Mucosa of rectum (tissue), 2 donors: Measurements from ENCODE around the gene MGRN1.

Source experiments
- H3K27ac ChIP-seq, 2 donors: one replicate each; pipeline ENCODE4 v1.7.0; 2013; ENCODE audit warnings: inconsistent platforms in 2 of 2, low read depth in 2 of 2, low read length in 2 of 2
- H3K27me3 ChIP-seq, 2 donors: one replicate each; pipeline ENCODE4 v1.7.0; 2013; ENCODE audit warnings: low read length in 2 of 2; ENCODE audit not compliant: control insufficient read depth in 2 of 2, insufficient read depth in 2 of 2
- H3K36me3 ChIP-seq, 2 donors: one replicate each; pipeline ENCODE4 v1.7.0; 2013; ENCODE audit warnings: low read length in 2 of 2; ENCODE audit not compliant: control insufficient read depth in 2 of 2, insufficient read depth in 2 of 2
- H3K4me1 ChIP-seq, 2 donors: one replicate each; pipeline ENCODE4 v1.7.0; 2013; ENCODE audit warnings: low read length in 2 of 2, mild to moderate bottlenecking in 1 of 2; ENCODE audit not compliant: control insufficient read depth in 2 of 2, insufficient read depth in 2 of 2
- H3K4me3 ChIP-seq, 2 donors: one replicate each; pipeline ENCODE4 v1.7.0; 2013; ENCODE audit warnings: low read length in 2 of 2
- H3K9ac ChIP-seq, 2 donors: one replicate each; pipeline ENCODE4 v1.7.0; 2013; ENCODE audit warnings: low read length in 2 of 2, low read depth in 1 of 2, mild to moderate bottlenecking in 1 of 2
- H3K9me3 ChIP-seq, 2 donors: one replicate each; pipeline ENCODE4 v1.7.0; 2013; ENCODE audit warnings: low read length in 2 of 2; ENCODE audit not compliant: control insufficient read depth in 2 of 2
- donor health status: healthy.
- donor health status: Normal muscosa, but diverticular disease.

Gene MGRN1

GRCh38 chr16:4713663-4714501 is 89.3 kb downstream of the MGRN1 start:
- H3K27ac ChIP-seq, result no peak overlapping the region
- peaks cover 16 to 33% of the 10 kb centered on the region in 2 donors for H3K36me3 ChIP-seq
- H3K4me3 ChIP-seq, result no peak overlapping the region
- H3K9me3 ChIP-seq, result no peaks in the 10 kb centered on the region
- no peak overlapping the region for H3K9ac ChIP-seq
- H3K4me1 ChIP-seq, result no peaks in the 10 kb centered on the region
- H3K27me3 ChIP-seq, result no peaks in the 10 kb centered on the region

DNA sequence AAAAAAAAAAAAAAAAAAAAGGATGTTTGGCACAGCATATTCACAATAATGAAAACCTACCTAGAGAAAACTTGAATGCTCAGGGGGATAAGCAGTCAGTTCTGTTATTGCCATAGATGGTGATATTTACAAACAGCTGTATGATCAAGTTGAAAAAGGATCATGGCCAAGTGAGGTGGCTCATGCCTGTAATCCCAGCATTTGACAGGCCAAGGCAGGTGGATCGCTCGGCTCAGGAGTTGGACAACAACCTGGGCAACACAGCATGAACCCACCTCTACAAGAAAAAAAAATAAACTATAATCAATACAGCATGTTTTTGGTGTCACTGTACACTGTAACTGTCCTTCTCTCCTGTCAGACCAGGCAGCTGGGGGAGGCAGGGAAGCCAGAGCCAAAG is 90.4 kb downstream of the MGRN1 start:
- no peak overlapping the region for H3K27ac ChIP-seq
- peaks cover 16 to 30% of the 10 kb centered on the region in 2 donors for H3K36me3 ChIP-seq
- no peak overlapping the region for H3K9ac ChIP-seq

DNA sequence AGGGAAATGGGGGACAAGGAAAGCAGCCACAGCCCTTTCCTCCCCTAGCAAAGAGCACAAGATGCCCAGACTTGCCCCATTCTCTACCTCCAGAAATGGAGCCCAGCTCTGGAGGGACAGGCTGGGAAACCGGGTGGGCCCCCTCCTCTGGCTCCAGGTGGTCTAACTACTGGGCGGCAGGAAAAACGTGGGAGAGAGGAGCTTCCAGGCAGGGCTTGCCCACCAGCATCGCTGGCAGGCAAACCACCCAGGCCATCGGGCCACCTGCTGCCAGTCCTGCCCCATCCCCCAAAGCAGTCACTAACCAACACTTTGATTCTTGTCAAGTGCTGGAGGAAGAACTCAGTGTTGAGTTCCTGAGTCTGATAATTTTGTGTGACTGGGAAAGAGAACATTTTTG is 93.8 kb downstream of the MGRN1 start:
- Histone ChIP-seq H3K9ac (no peak overlapping the region), H3K27ac (no peak overlapping the region), H3K36me3 (peaks cover 14 to 22% of the 10 kb centered on the region in 2 donors), H3K27me3 (no peaks in the 10 kb centered on the region), H3K4me3 (no peak overlapping the region), H3K9me3 (no peaks in the 10 kb centered on the region), H3K4me1 (no peaks in the 10 kb centered on the region)

More for the DNA sequence above, 90.4 kb downstream of the MGRN1 start:
- H3K27me3 ChIP-seq, result no peaks in the 10 kb centered on the region
- no peaks in the 10 kb centered on the region for H3K4me1 ChIP-seq
- H3K9me3 ChIP-seq, result no peaks in the 10 kb centered on the region
- H3K4me3 ChIP-seq, result no peak overlapping the region

- no peaks in the 10 kb centered on the region for H3K27me3 ChIP-seq
- no peaks in the 10 kb centered on the region for H3K9me3 ChIP-seq
- H3K4me1 ChIP-seq, result no peaks in the 10 kb centered on the region
- H3K27ac ChIP-seq, result no peak overlapping the region
- H3K4me3 ChIP-seq, result no peak overlapping the region
- peaks cover 21 to 35% of the 10 kb centered on the region in 2 donors for H3K36me3 ChIP-seq
- H3K9ac ChIP-seq, result no peak overlapping the region
Measured at GRCh38 chr16:4723071-4723767, 98.6 kb downstream of the MGRN1 start.

DNA sequence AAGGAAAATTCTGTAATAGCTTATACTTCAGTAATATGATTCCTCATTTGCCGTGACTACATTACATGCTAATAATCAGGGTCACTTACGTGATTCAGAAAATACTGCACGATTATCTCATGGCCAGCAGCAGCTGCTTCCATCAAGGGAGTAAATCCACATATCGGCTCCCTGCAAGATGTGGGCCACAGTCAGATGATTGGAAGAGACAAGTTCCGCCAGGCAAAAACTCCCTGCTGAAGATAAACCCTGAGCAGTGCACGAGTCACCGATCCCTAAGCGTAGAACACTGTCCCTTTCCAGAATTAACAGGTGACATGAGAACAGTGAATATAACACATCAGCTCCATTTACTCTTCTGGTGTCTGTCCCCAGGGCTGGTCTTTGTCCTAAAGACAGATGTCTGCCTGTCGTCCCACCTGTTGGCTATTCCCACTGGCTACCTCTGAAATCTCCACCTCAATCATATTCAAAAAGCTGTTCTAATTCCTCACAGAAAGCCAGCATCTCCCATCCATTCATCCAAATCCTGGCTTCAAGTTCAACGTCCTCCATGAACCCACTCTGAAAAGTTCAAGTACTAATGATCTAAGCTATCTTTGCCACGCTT is 100.1 kb downstream of the MGRN1 start:
- H3K36me3 ChIP-seq, result peaks cover 27 to 46% of the 10 kb centered on the region in 2 donors

GRCh38 chr16:4726616-4727015 is 102.0 kb downstream of the MGRN1 start:
- no peaks in the 10 kb centered on the region for H3K4me1 ChIP-seq
- H3K9ac ChIP-seq, result no peak overlapping the region
- H3K4me3 ChIP-seq, result no peak overlapping the region
- no peaks in the 10 kb centered on the region for H3K27me3 ChIP-seq
- no peaks in the 10 kb centered on the region for H3K9me3 ChIP-seq
- H3K27ac ChIP-seq, result no peak overlapping the region
- peaks cover 33 to 58% of the 10 kb centered on the region in 2 donors for H3K36me3 ChIP-seq

More for the DNA sequence above, 100.1 kb downstream of the MGRN1 start:
- no peaks in the 10 kb centered on the region for H3K9me3 ChIP-seq
- no peak overlapping the region for H3K4me3 ChIP-seq
- H3K4me1 ChIP-seq, result no peaks in the 10 kb centered on the region
- no peak overlapping the region for H3K9ac ChIP-seq
- no peak overlapping the region for H3K27ac ChIP-seq
- H3K27me3 ChIP-seq, result no peaks in the 10 kb centered on the region

- Histone ChIP-seq H3K27ac (no peak overlapping the region), H3K9ac (no peak overlapping the region), H3K36me3 (peaks cover 29 to 53% of the 10 kb centered on the region in 2 donors), H3K9me3 (no peaks in the 10 kb centered on the region), H3K4me3 (no peak overlapping the region), H3K4me1 (peaks cover 0 to 3% of the 10 kb centered on the region in 2 donors), H3K27me3 (no peaks in the 10 kb centered on the region)
Measured at GRCh38 chr16:4728676-4729075, 104.0 kb downstream of the MGRN1 start.

DNA sequence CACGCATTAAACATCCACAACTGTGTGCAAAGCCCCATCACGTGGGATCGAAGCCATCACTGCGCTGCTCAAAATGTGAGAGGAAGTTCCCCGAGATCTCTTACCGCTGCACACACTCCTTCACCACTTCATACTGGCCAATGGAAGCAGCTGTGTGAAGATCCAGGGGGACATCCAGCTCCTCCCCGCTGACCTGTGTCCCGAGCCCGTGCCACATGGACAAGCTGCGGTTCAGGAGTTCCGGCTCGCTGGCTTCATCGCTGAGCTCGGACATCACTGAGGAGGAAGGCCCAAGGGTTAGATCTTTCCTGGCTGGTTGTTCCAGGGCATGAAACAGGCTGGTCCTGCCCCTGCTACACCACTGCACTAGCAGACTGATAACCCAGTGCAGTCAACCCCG is 105.2 kb downstream of the MGRN1 start:
- Histone ChIP-seq H3K9ac (no peak overlapping the region), H3K4me3 (no peak overlapping the region), H3K36me3 (peaks cover 25 to 45% of the 10 kb centered on the region in 2 donors), H3K27me3 (no peaks in the 10 kb centered on the region), H3K4me1 (peaks cover under 1 to 4% of the 10 kb centered on the region in 2 donors), H3K27ac (no peak overlapping the region), H3K9me3 (no peaks in the 10 kb centered on the region)

DNA sequence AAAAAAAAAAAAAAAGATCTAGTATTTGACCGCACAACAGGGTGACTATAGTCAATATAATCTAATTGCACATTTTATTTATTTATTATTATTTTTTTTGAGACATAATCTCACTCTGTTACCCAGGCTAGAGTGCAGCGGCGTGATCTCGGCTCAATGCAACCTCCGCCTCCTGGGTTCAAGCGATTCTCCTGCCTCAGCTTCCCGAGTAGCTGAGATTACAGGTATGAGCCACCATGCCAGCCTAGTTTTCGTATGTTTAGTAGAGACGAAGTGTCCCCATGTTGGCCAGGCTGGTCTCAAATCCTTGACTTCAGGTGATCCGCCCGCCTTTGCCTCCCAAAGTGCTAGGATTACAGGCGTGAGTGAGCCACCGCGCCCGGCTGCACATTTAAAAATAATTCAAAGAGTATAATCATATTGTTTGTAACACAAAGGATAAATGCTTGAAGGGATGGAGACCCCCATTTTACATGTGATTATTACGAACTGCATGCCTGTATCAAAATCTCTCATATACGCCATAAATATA is 108.7 kb downstream of the MGRN1 start:
- H3K4me3 ChIP-seq, result peak overlapping the region; percentile 81 to 88
- H3K27ac ChIP-seq, result no peak overlapping the region
- peaks cover 6 to 9% of the 10 kb centered on the region in 2 donors for H3K4me1 ChIP-seq
- H3K36me3 ChIP-seq, result peaks cover 12 to 24% of the 10 kb centered on the region in 2 donors
- peak overlapping the region in 1 of 2 donors; percentile 64 for H3K9ac ChIP-seq
- no peaks in the 10 kb centered on the region for H3K9me3 ChIP-seq
- H3K27me3 ChIP-seq, result no peaks in the 10 kb centered on the region

- Histone ChIP-seq H3K36me3 (peaks cover 12 to 22% of the 10 kb centered on the region in 2 donors), H3K27ac (peak overlapping the region; percentile 81 to 83), H3K4me3 (peak overlapping the region; percentile 81 to 88), H3K4me1 (peaks cover 6 to 9% of the 10 kb centered on the region in 2 donors), H3K9me3 (no peaks in the 10 kb centered on the region), H3K27me3 (no peaks in the 10 kb centered on the region), H3K9ac (peak overlapping the region; percentile 61 to 64)
Measured at GRCh38 chr16:4733747-4734062, 109.1 kb downstream of the MGRN1 start.
